Uterus (tissue), 2 donors: Measurements from ENCODE around the gene CAVIN4.

Experiments
- CTCF ChIP-seq, 4 experiments: fragments of 200-600 bp in 2 of 4; fragments of 450-650 bp in 2 of 4; sonication (generic) in 2 of 4; IDR thresholded peaks; one replicate each; pipeline ENCODE4 v1.5.1; 2016 to 2019; ENCODE audit warnings: antibody characterized with exemption in 4 of 4, mild to moderate bottlenecking in 2 of 4, moderate library complexity in 1 of 4
- POLR2A ChIP-seq, 2 donors: fragments of 450-650 bp; IDR thresholded peaks; one replicate each; pipeline ENCODE4 v1.6.1; 2016; ENCODE audit warnings: antibody characterized with exemption in 2 of 2, mild to moderate bottlenecking in 1 of 2, moderate library complexity in 1 of 2

- TF ChIP-seq POLR2A (IDR thresholded peaks at IDR 0.05) (no peak), CTCF (IDR thresholded peaks at IDR 0.05) (no peak)
These were observed 13.9 kb downstream of the CAVIN4 start for GRCh38 chr9:100591639-100592412.
